ENCODE data around the gene TRIM45.
"Not testable (repeated sequence)": the region's sequence is repeated elsewhere in the genome, so short reads cannot be mapped to it uniquely, and the experiment has no call there.

The TRIM45 gene

GRCh38 chr1:117121589-117122329 lies at the start of gene TRIM45:
TRIM45 (minus strand) TSS chr1:117121749; CDS start chr1:117121201, 548 bp downstream.
- DNase-seq = peak; percentile 20 to 73 (median 50)

GRCh38 chr1:117169871-117170596 lies 48.5 kb upstream of the TRIM45 start:
- DNase-seq = no peak

- no peak for DNase-seq
Measured at GRCh38 chr1:117167402-117167801, 45.9 kb upstream of the TRIM45 start.

- no peak for DNase-seq
Measured at GRCh38 chr1:117166076-117166475, 44.5 kb upstream of the TRIM45 start.

- no peak for DNase-seq
Measured at GRCh38 chr1:117164209-117164608, 42.7 kb upstream of the TRIM45 start.

- DNase-seq = no peak
Measured at GRCh38 chr1:117162816-117163215, 41.3 kb upstream of the TRIM45 start.

GRCh38 chr1:117161887-117162286 lies 40.3 kb upstream of the TRIM45 start:
- DNase-seq = no peak

GRCh38 chr1:117151305-117151704 lies 29.8 kb upstream of the TRIM45 start:
- DNase-seq = not testable (repeated sequence)

- no peak for DNase-seq
Measured at GRCh38 chr1:117150316-117150715, 28.8 kb upstream of the TRIM45 start.

GRCh38 chr1:117147856-117148588 lies 26.5 kb upstream of the TRIM45 start:
- no peak for DNase-seq

- DNase-seq = no peak
Measured at GRCh38 chr1:117147341-117147831, 25.8 kb upstream of the TRIM45 start.

- no peak for DNase-seq
Measured at GRCh38 chr1:117146575-117147340, 25.2 kb upstream of the TRIM45 start.

GRCh38 chr1:117146072-117146471 lies 24.5 kb upstream of the TRIM45 start:
- DNase-seq = no peak

GRCh38 chr1:117143871-117144270 lies 22.3 kb upstream of the TRIM45 start:
- DNase-seq = no peak

GRCh38 chr1:117143172-117143571 lies 21.6 kb upstream of the TRIM45 start:
- no peak for DNase-seq

- DNase-seq = no peak
Measured at GRCh38 chr1:117142200-117142599, 20.7 kb upstream of the TRIM45 start.

GRCh38 chr1:117138561-117138960 lies 17.0 kb upstream of the TRIM45 start:
- no peak for DNase-seq

- no peak for DNase-seq
Measured at GRCh38 chr1:117138106-117138505, 16.6 kb upstream of the TRIM45 start.

GRCh38 chr1:117137281-117137855 lies 15.8 kb upstream of the TRIM45 start:
- DNase-seq = no peak

- DNase-seq = no peak
Measured at GRCh38 chr1:117136749-117137148, 15.2 kb upstream of the TRIM45 start.

- DNase-seq = no peak
Measured at GRCh38 chr1:117135329-117135728, 13.8 kb upstream of the TRIM45 start.

GRCh38 chr1:117130526-117130925 lies 9.0 kb upstream of the TRIM45 start:
- DNase-seq = no peak

Measured in activated naive CD4-positive, alpha-beta T cell (primary cell).